SK-N-MC (cell line): ENCODE results near the gene TANGO2.

Source experiments
- FOXP2 ChIP-seq: optimal IDR thresholded peaks from 2 replicates; pipeline ENCODE3; 2011; ENCODE audit warnings: mild to moderate bottlenecking, moderate library complexity; ENCODE audit not compliant: insufficient read depth; ENCODE audit errors: extremely low read length, control extremely low read depth
- POLR2AphosphoS5 ChIP-seq: IDR thresholded peaks from 2 replicates; pipeline ENCODE4 v1.6.1; 2012; ENCODE audit warnings: mild to moderate bottlenecking, low read depth, low read length, borderline replicate concordance

DNA sequence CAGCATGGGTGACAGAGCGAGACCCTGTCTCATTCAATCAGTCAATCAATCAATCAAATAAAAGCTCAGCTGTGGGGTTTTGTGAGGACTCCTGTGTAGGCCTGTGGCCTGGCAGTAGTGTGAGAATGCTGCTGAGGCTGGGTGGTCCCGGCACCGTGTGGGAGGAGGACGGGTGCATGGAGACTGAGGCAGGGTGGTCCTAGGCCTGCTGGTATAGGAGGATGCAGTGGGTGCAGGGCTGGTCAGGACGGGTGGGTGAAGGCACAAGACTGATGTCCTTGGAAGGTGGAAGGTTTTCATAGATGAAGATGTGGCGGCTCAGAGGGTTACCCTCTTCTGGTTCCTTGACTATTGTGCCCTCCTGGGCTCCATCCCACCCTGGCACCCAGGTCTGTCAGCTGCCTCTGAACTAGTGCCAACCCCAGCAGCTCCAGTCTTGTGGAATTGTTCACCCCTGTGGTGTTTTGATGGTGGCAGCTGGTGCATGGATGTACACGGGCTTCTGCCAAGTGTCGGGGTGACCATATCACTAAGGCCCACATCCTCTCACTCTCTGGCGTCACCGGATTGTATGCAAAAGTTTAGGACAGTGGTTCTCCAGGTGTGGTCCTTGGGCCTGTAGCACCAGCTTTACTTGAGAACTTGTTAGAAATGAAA, 23.7 kb downstream of the TANGO2 start:
- no peak for TF ChIP-seq FOXP2
- TF ChIP-seq POLR2AphosphoS5 = no peak
